Measurements from ENCODE around the gene CSNK2A3.

GRCh38 chr11:11312738-11313137 lies 40.3 kb downstream of the CSNK2A3 start:
- TF ChIP-seq CTCF (conservative IDR thresholded peaks at IDR 0.05; ENCODE audit: low read length) (no peak), EZH2phosphoT487 (IDR thresholded peaks at IDR 0.05; ENCODE audit: borderline replicate concordance) (no peak)

Data from Loucy (cell line).